Measurements from ENCODE around the gene ZNF683.
"Not testable (repeated sequence)": the region's sequence is repeated elsewhere in the genome, so short reads cannot be mapped to it uniquely, and the experiment has no call there.

- TF ChIP-seq POLR2A (IDR thresholded peaks at IDR 0.05; ENCODE audit: extremely low read depth, insufficient read length); CTCF (IDR thresholded peaks at IDR 0.05; ENCODE audit: low read depth, low read length); MAX (IDR thresholded peaks at IDR 0.05; ENCODE audit: low read depth, low read length); MYC (IDR thresholded peaks at IDR 0.05; ENCODE audit: low read depth, low read length): not testable (repeated sequence)
Observed at GRCh38 chr1:26374361-26374760, 1.8 kb upstream of the ZNF683 start.

Data from NB4 (cell line).